Nephron (organoid): ENCODE measurements around the gene CCDC33.

Source experiments
- H3K27ac Mint-ChIP-seq, 3 experiments: 2 replicates each; pipeline ENCODE4 v1.8.0; 2020; ENCODE audit warnings: mixed read lengths in 3 of 3, mild to moderate bottlenecking in 2 of 3, moderate library complexity in 1 of 3
- H3K27me3 Mint-ChIP-seq: 2 replicates; pipeline ENCODE4 v1.8.0; 2021; ENCODE audit warnings: low read depth, mild to moderate bottlenecking, moderate library complexity, mixed read lengths
- H3K36me3 Mint-ChIP-seq: 2 replicates; pipeline ENCODE4 v1.8.0; 2020; ENCODE audit warnings: low read depth, mixed read lengths
- H3K4me1 Mint-ChIP-seq: 2 replicates; pipeline ENCODE4 v1.8.0; 2020; ENCODE audit warnings: mixed read lengths
- H3K4me3 Mint-ChIP-seq, 3 experiments: 2 replicates each; pipeline ENCODE4 v1.8.0; 2020; ENCODE audit warnings: mild to moderate bottlenecking in 3 of 3, mixed read lengths in 3 of 3, moderate library complexity in 2 of 3
- H3K9me3 Mint-ChIP-seq: 2 replicates; pipeline ENCODE4 v1.8.0; 2020; ENCODE audit warnings: mixed read lengths
- CTCF ChIP-seq, 3 experiments: fragments of 200-600 bp; sonication (generic); IDR thresholded peaks; one replicate each; pipeline ENCODE4 v1.5.0; 2021; ENCODE audit warnings: antibody characterized with exemption in 3 of 3; ENCODE audit not compliant: unreplicated experiment in 3 of 3

The CCDC33 gene

GRCh38 chr15:74378848-74379247 lies 142.7 kb downstream of the CCDC33 start:
- Mint-ChIP-seq H3K27ac (peak overlapping the region; percentile 54 to 86 (median 75)), H3K36me3 (no peaks in the 10 kb centered on the region), H3K9me3 (no peaks in the 10 kb centered on the region), H3K4me3 (peak overlapping the region in 2 of 3 experiments; percentile 4 to 29), H3K27me3 (peaks cover 11% of the 10 kb centered on the region), H3K4me1 (peaks cover 26% of the 10 kb centered on the region)
- no peak for TF ChIP-seq CTCF (IDR thresholded peaks at IDR 0.05; ENCODE audit: unreplicated experiment in 3 of 3)

- no peak for TF ChIP-seq CTCF (IDR thresholded peaks at IDR 0.05; ENCODE audit: unreplicated experiment in 3 of 3)
- H3K4me1 Mint-ChIP-seq = peaks cover 35% of the 10 kb centered on the region
- H3K27me3 Mint-ChIP-seq = peaks cover 7% of the 10 kb centered on the region
- H3K36me3 Mint-ChIP-seq = no peaks in the 10 kb centered on the region
- peak overlapping the region in 1 of 3 experiments; percentile 26 for H3K27ac Mint-ChIP-seq
- no peak overlapping the region for H3K4me3 Mint-ChIP-seq
- no peaks in the 10 kb centered on the region for H3K9me3 Mint-ChIP-seq
Measured at GRCh38 chr15:74380361-74381189, 144.4 kb downstream of the CCDC33 start.

GRCh38 chr15:74381190-74381453 lies 145.0 kb downstream of the CCDC33 start:
- Mint-ChIP-seq H3K4me3 (no peak overlapping the region), H3K27ac (peak overlapping the region in 2 of 3 experiments; percentile 24 to 64), H3K36me3 (no peaks in the 10 kb centered on the region), H3K27me3 (peaks cover 11% of the 10 kb centered on the region), H3K9me3 (no peaks in the 10 kb centered on the region), H3K4me1 (peaks cover 40% of the 10 kb centered on the region)
- no peak for TF ChIP-seq CTCF (IDR thresholded peaks at IDR 0.05; ENCODE audit: unreplicated experiment in 3 of 3)

GRCh38 chr15:74381481-74381880 lies 145.4 kb downstream of the CCDC33 start:
- peaks cover 11% of the 10 kb centered on the region for H3K27me3 Mint-ChIP-seq
- H3K27ac Mint-ChIP-seq = peak overlapping the region; percentile 47 to 81 (median 64)
- H3K4me3 Mint-ChIP-seq = no peak overlapping the region
- no peaks in the 10 kb centered on the region for H3K36me3 Mint-ChIP-seq
- no peaks in the 10 kb centered on the region for H3K9me3 Mint-ChIP-seq
- H3K4me1 Mint-ChIP-seq = peaks cover 43% of the 10 kb centered on the region
- no peak for TF ChIP-seq CTCF (IDR thresholded peaks at IDR 0.05; ENCODE audit: unreplicated experiment in 3 of 3)

- Mint-ChIP-seq H3K27me3 (peaks cover 8% of the 10 kb centered on the region), H3K4me1 (peaks cover 43% of the 10 kb centered on the region), H3K4me3 (no peak overlapping the region), H3K9me3 (no peaks in the 10 kb centered on the region), H3K36me3 (no peaks in the 10 kb centered on the region), H3K27ac (peak overlapping the region; percentile 47 to 81 (median 65))
- peak; percentile 93 to 95 (median 95) for TF ChIP-seq CTCF (IDR thresholded peaks at IDR 0.05; ENCODE audit: unreplicated experiment in 3 of 3)
Measured at GRCh38 chr15:74382004-74382816, 146.1 kb downstream of the CCDC33 start.
